GM18517 (cell line): ENCODE results near the gene RNASEH2A.

Experiments
- ATAC-seq: cut with Tn5 transposase; IDR thresholded peaks from one replicate; pipeline ENCODE4 v1.9.1; 2021; ENCODE audit warnings: mild to moderate bottlenecking, moderate library complexity; ENCODE audit not compliant: unreplicated experiment

RNASEH2A gene

DNA sequence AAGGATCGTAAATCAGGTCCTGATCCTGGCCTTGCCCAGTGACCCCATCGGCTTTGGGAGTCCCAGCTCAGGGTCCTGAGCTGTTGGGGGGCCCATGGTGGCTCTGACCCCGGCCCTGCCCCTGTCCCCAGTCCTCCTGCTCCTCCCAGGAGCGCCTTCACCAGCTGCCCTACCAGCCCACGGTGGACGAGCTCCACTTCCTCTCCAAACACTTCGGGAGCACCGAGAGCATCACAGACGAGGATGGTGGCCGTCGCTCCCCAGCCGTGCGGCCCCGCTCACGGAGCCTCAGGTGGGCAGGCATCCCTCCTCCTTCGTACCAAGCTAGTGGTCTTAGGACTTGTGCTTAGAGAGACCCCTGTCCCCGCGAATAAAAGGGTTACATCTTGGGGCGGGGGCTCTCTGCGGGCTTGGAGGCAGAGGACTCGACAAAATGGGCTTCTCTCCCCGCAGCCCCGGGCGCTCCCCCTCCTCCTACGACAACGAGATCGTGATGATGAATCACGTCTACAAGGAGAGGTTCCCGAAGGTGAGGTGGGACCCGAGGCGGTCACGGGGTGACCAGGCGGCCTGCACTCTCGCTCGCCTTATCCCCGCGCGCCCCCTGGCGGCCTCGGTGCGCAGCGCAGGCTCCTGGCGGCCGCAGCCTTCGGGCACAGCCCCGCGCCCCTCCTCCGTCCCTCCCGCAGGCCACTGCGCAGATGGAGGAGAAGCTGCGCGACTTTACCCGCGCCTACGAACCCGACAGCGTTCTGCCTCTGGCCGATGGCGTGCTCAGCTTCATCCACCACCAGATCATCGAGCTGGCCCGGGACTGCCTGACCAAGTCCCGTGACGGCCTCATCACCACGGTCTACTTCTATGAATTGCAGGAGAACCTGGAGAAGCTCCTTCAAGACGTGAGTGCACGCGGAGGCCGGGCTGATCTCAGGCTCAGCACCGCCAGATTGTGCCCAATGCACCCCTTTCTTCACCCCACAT is 41.1 kb downstream of the RNASEH2A start:
- peak; percentile 59 for ATAC-seq

DNA sequence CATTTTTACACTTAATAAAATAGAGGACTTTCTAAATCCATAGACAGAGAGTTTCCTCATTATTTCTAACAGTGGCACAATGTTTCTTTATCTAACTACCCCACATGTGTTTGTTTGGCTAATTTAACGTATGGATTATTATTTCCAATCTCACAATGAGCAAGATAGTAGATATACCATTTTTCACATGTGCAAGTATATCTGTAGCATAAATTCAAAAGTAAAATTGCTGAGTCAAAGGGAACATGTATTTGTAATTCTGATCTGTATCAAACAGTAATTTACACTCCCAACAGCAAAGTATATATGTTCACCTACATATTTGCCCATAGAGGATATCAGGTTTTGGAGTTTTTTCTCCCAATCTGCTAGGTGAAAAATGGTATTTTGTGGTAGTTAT is 50.3 kb downstream of the RNASEH2A start:
- ATAC-seq, result no peak

DNA sequence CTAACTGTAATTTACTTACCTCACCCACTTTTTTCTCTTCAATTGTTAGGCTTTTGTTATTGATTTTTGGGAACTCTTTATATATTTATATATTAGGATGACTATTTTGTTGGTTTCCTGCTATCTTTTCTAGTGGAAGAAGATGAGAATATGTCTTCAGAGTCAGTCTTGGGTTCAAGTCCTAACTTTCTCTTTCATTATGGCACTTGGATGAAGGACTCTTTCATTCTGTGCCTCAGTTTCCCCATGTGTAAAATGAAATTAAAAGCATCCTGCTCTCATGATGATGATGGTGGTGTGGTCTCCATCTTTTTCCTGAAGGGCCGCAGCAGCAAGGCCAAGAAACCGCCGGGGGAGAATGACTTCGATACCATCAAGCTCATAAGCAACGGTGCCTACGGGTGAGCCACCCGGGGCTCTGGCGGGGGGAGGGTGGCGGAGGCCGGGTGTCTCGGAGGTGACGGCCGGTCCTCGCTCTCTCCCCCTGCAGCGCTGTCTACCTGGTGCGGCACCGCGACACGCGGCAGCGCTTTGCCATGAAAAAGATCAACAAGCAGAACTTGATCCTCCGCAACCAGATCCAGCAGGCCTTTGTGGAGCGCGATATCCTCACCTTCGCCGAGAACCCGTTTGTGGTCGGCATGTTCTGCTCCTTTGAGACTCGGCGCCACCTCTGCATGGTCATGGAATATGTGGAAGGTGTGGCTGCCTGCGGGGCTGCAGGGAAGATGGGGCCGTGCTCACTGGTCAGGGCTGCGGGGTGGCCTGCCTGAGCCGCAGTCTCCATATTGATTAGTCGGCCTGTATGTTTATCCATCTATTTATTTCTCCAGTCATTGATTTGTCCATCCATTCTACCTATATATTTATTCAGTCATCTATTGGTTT is 51.9 kb downstream of the RNASEH2A start:
- ATAC-seq, result no peak

DNA sequence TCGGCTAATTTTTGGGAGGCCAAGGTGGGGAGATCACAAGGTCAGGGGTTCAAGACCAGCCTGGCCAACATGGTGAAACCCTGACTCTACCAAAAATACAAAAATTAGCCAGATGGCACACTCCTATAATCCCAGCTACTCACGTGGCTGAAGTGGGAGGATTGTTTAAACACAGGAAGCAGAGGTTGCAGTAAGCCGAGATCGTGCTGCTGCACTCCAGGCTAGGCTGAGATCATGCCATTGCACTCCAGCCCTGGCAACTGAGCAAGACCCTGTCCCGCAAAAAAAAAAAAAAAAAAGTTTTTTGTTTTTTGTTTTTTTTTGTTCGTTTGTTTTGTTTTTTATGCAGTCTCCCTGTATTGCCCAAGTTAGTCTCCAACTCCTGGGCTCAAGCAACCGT is 53.2 kb downstream of the RNASEH2A start:
- ATAC-seq, result no peak
